Measurements from ENCODE around the gene PACRG.

GRCh38 chr6:162785632-162786242 is 58.0 kb downstream of the PACRG start:
- TF ChIP-seq CTCF (IDR thresholded peaks at IDR 0.05; ENCODE audit: insufficient read depth, low read length, poor library complexity, severe bottlenecking) (no peak), EZH2phosphoT487 (conservative IDR thresholded peaks at IDR 0.05; ENCODE audit: low read length) (no peak)
